ENCODE results near the gene CFAP97D1.

GRCh38 chr17:43770957-43771356 lies 9.3 kb upstream of the CFAP97D1 start:
- TF ChIP-seq L3MBTL2 (conservative IDR thresholded peaks at IDR 0.05) (no peak), HDGF (IDR thresholded peaks at IDR 0.05; ENCODE audit: borderline replicate concordance) (no peak), SUZ12 (IDR thresholded peaks at IDR 0.05) (no peak), FOXM1 (IDR thresholded peaks at IDR 0.05; ENCODE audit: borderline replicate concordance) (no peak), FOXA1 (IDR thresholded peaks at IDR 0.05) (no peak), ARNT (IDR thresholded peaks at IDR 0.05) (no peak), SP1 (IDR thresholded peaks at IDR 0.05) (no peak), FOXK2 (IDR thresholded peaks at IDR 0.05) (no peak), ELF4 (IDR thresholded peaks at IDR 0.05) (no peak), BHLHE40 (IDR thresholded peaks at IDR 0.05; ENCODE audit: borderline replicate concordance) (no peak), ZNF384 (IDR thresholded peaks at IDR 0.05) (no peak), NFRKB (IDR thresholded peaks at IDR 0.05) (no peak), TARDBP (IDR thresholded peaks at IDR 0.05) (no peak)
- TF ChIP-seq, protein P1, sequence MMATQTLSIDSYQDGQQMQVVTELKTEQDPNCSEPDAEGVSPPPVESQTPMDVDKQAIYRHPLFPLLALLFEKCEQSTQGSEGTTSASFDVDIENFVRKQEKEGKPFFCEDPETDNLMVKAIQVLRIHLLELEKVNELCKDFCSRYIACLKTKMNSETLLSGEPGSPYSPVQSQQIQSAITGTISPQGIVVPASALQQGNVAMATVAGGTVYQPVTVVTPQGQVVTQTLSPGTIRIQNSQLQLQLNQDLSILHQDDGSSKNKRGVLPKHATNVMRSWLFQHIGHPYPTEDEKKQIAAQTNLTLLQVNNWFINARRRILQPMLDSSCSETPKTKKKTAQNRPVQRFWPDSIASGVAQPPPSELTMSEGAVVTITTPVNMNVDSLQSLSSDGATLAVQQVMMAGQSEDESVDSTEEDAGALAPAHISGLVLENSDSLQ (IDR thresholded peaks at IDR 0.05) = no peak

All from HEK293T (cell line).